ENCODE data around the gene FAM83C.
"Not testable (repeated sequence)": the region's sequence is repeated elsewhere in the genome, so short reads cannot be mapped to it uniquely, and the experiment has no call there.

Gene FAM83C

DNA sequence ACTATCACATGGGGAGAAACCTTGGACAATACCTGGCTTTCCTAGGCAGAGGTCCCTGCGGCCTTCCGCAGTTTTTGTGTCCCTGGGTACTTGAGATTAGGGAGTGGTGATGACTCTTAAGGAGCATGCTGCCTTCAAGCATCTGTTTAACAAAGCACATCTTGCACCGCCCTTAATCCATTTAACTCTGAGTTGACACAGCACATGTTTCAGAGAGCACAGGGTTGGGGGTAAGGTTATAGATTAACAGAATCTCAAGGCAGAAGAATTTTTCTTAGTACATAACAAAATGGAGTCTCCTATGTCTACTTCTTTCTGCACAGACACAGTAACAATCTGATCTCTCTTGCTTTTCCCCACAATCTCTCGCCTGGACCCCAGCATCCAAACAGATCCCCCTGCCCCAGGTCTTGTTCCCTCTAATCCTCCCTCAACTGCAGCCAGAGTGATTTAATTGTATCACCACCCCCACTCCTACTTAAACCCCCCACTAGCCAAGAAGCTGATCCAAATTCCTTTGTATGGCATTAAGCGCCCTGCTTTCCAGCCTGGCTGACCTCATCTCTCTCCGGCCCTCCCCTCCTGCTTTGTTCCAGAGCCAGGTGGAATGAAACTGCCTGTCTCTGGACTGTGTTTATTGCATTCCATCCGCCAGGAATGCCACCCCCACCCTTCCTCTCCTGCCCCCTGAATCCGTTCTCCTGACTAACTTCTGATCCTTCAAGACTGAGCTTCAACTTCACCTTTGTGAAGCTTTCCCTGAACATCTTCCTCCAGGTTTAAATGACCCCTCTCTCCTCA lies 29.3 kb downstream of the FAM83C start:
- DNase-seq = peak; percentile 99

DNA sequence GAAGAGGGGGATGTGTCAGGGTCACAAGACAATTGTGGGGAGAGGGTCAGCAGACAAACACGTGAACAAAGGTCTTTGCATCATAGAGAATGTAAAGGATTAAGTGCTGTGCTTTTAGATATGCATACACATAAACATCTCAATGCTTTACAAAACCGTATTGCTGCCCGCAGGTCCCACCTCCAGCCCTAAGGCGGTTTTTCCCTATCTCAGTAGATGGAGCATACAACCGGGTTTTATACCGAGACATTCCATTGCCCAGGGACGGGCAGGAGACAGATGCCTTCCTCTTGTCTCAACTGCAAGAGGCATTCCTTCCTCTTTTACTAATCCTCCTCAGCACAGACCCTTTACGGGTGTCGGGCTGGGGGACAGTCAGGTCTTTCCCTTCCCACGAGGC lies 29.9 kb downstream of the FAM83C start:
- not testable (repeated sequence) for DNase-seq

- DNase-seq = no peak
Observed at GRCh38 chr20:35260426-35260825, 31.8 kb downstream of the FAM83C start.

- no peak for DNase-seq
Observed at GRCh38 chr20:35257175-35257909, 34.9 kb downstream of the FAM83C start.

DNA sequence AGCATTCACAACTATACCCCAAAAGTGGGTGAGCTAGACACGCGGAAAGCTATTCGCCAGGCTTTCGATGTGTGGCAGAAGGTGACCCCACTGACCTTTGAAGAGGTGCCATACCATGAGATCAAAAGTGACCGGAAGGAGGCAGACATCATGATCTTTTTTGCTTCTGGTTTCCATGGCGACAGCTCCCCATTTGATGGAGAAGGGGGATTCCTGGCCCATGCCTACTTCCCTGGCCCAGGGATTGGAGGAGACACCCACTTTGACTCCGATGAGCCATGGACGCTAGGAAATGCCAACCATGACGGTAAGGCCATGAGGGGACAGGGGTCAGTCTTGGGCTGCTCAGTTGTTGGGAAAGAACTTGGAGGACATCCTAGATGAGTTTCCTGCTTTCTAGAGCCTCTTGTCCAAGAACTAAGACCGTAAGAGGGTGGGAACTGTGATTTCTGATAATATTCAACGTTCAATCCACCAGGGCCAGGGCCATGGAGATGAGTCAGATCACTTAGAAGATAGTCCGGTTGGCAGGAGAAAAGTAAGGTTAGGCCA lies 37.7 kb downstream of the FAM83C start:
- DNase-seq = no peak

DNA sequence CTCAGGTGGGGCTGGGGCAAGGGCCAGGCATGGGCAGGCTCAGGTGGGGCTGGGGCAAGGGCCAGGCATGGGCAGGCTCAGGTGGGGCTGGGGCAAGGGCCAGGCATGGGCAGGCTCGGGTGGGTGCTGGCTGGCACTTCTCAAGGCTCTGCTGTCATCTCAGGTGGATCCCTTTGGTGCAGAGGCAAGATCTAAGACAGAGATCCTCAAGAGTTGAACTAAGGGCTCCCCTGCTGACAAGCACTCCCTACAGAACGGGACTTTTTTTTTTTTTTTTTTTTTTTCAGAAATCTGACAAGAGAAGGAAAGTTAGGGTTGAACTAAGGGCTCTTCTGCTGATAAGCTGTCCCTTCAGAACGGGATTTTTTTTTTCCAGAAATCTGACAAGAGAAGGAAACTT lies 39.2 kb downstream of the FAM83C start:
- DNase-seq = no peak

DNA sequence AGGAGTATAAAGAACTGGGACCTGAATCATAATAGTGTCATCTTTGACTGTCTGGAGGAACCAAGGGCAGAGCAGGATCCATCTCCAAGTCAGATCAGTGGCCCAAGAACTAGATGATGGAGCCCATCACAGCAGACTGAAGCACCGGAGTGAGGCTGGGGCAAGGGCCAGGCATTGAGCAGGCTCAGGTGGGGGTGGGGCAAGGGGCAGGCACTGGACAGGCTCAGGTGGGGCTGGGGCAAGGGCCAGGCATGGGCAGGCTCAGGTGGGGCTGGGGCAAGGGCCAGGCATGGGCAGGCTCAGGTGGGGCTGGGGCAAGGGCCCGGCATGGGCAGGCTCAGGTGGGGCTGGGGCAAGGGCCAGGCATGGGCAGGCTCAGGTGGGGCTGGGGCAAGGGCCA lies 39.6 kb downstream of the FAM83C start:
- DNase-seq = not testable (repeated sequence)

GRCh38 chr20:35252037-35252461 lies 40.2 kb downstream of the FAM83C start:
- DNase-seq = no peak

DNA sequence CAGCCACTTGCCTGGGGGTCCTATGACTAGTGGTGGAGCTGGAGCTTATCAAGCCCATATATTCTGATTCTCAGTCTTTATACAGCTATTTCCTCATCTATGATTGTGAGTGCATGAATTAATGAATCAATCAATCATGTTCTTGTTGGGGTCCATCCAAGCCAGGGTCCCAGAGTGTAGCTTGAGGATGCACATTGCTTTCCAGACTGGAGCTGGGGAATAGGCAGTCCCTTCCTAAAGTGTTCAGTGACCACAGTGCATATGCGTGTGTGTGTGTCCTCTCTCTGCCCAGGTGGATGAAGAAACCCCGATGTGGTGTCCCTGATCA lies 40.6 kb downstream of the FAM83C start:
- no peak for DNase-seq

GRCh38 chr20:35248641-35249475 lies 43.4 kb downstream of the FAM83C start:
- no peak for DNase-seq

DNA sequence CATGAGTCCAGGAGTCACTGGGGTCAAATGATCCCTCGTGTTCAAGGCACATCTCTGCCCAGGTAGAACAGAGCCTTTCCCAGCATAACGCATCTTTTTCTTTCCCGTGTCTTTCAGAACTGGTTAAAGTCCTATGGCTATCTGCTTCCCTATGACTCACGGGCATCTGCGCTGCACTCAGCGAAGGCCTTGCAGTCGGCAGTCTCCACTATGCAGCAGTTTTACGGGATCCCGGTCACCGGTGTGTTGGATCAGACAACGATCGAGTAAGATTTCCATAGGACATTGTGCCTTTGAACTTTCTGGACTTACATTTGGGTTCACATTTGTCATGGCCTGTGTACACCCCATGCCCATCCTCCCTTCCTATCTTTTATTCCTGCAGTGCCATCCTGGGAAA lies 45.5 kb downstream of the FAM83C start:
- DNase-seq = no peak

GRCh38 chr20:35243986-35244385 lies 48.2 kb downstream of the FAM83C start:
- DNase-seq = peak; percentile 56

DNA sequence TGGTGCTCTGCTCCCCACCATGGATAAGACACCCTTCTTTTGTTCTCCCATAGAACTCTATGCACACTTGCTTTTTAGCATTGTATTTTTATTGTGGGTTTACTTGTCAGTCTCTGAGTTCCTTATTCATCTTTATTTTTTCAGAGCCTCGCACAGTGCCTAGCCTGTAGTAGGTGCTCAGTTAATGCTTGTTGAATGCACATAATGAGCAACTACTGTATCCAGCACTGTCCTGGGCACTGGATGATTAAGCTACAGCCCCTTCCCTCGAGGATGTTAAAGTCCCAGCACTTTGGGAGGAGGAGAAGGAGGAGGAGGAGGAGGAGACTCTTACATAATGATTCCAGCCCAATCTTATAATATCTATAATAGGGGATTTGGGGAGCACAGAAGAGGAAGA lies 48.9 kb downstream of the FAM83C start:
- no peak for DNase-seq

DNA sequence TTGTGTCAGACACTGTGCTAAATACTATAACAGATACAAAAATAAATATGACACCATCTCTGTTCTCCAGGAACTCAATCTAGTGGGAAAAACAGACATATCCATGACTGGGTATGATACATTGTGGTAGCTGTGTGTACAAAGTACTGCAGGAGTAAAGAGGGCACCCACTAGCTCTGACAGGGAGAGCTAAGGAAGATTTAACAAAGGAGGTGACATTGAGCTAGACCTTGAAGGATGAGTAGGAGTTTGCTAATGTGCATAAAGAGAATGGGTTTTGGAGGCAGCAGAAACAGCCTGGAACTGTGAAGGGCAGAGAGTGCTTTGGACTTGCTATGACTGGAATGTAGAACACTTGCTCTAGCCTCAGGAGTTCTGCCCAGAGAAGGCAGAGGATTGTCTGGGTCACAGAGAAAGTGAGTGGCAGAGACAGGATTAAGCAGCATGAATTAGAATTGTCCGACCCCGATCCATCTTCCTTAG lies 51.4 kb downstream of the FAM83C start:
- DNase-seq = peak; percentile 31

- DNase-seq = no peak
Observed at GRCh38 chr20:35240083-35240810, 52.0 kb downstream of the FAM83C start.

- DNase-seq = no peak
Observed at GRCh38 chr20:35238735-35239134, 53.5 kb downstream of the FAM83C start.

GRCh38 chr20:35238170-35238569 lies 54.1 kb downstream of the FAM83C start:
- no peak for DNase-seq

- DNase-seq = no peak
Observed at GRCh38 chr20:35237486-35237885, 54.7 kb downstream of the FAM83C start.

DNA sequence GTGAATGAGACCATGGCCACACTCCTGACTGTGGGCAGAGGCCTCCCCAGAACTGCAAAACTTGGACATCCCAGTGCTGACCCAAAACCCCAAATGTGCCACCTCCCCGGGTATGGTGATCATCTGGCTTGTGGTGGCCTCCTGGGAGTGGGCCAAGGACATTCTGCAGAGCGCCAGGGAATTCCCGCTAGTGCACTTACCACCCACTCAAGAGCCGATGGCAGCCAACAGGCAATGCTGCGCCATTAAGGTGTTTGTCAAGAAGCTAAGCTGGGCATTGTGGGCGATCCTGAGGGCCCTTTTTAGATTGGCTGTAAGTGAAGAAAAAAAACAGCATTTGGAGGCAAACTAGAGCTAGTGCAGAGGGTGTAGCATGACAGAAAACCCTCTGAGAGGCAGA lies 56.3 kb downstream of the FAM83C start:
- no peak for DNase-seq

All from NCI-H82 (cell line).